ENCODE measurements around the gene EML6.

Gene EML6

GRCh38 chr2:54758951-54759350 lies 35.5 kb downstream of the EML6 start:
- no peak for TF ChIP-seq CTCF (conservative IDR thresholded peaks at IDR 0.05; ENCODE audit: low read depth)
- H3K27ac ChIP-seq, result no peak overlapping the region
- CTCF ChIA-PET, result no interaction called here
- POLR2A ChIA-PET (ENCODE audit: low non-redundant PET), result no interaction called here
- DNase-seq (ENCODE audit: low spot score), result no peak

GRCh38 chr2:54760310-54760709 lies 36.8 kb downstream of the EML6 start:
- CTCF ChIA-PET, result no interaction called here
- TF ChIP-seq CTCF (conservative IDR thresholded peaks at IDR 0.05; ENCODE audit: low read depth), result no peak
- POLR2A ChIA-PET (ENCODE audit: low non-redundant PET), result no interaction called here
- no peak overlapping the region for H3K27ac ChIP-seq
- DNase-seq (ENCODE audit: low spot score), result no peak

GRCh38 chr2:54763636-54764291 lies 40.3 kb downstream of the EML6 start:
- no peak for TF ChIP-seq CTCF (conservative IDR thresholded peaks at IDR 0.05; ENCODE audit: low read depth)
- no peak for DNase-seq (ENCODE audit: low spot score)
- POLR2A ChIA-PET (ENCODE audit: low non-redundant PET), result no interaction called here

GRCh38 chr2:54767921-54768320 lies 44.5 kb downstream of the EML6 start:
- H3K27ac ChIP-seq, result peak overlapping the region; percentile 48
- no peak for TF ChIP-seq CTCF (conservative IDR thresholded peaks at IDR 0.05; ENCODE audit: low read depth)
- CTCF ChIA-PET, result no interaction called here
- DNase-seq (ENCODE audit: low spot score), result peak; percentile 39
- POLR2A ChIA-PET (ENCODE audit: low non-redundant PET), result no interaction called here

More at GRCh38 chr2:54763636-54764291, 40.3 kb downstream of the EML6 start:
- no peak overlapping the region for H3K27ac ChIP-seq
- CTCF ChIA-PET, result no interaction called here

GRCh38 chr2:54768772-54769428 lies 45.4 kb downstream of the EML6 start:
- TF ChIP-seq CTCF (conservative IDR thresholded peaks at IDR 0.05; ENCODE audit: low read depth), result no peak
- CTCF ChIA-PET, result interaction anchor here (1.6 kb wide), 1 partner anchor 13 kb away, joined by 3 read pairs; no protein-coding TSS in a partner anchor
- POLR2A ChIA-PET (ENCODE audit: low non-redundant PET), result no interaction called here
- H3K27ac ChIP-seq, result no peak overlapping the region
- DNase-seq (ENCODE audit: low spot score), result no peak

GRCh38 chr2:54770211-54770610 lies 46.7 kb downstream of the EML6 start:
- CTCF ChIA-PET, result interaction anchor here (0.6 kb wide), 1 partner anchor 35 kb away, joined by 4 read pairs; no protein-coding TSS in a partner anchor
- no peak for DNase-seq (ENCODE audit: low spot score)
- POLR2A ChIA-PET (ENCODE audit: low non-redundant PET), result no interaction called here
- TF ChIP-seq CTCF (conservative IDR thresholded peaks at IDR 0.05; ENCODE audit: low read depth), result no peak
- H3K27ac ChIP-seq, result no peak overlapping the region

Measured in RWPE1 (cell line).